HepG2 (cell line): ENCODE results near the gene ANKRD42. TPM values are rescaled to one million over a fixed set of nuclear protein-coding genes. Genes with fewer than 3 reads are reported as not detected.

Source experiments
- AFF4 ChIP-seq: sonication (generic); formaldehyde crosslinking; IDR thresholded peaks from 2 replicates; pipeline ENCODE4 v1.4.0; 2020; ENCODE audit warnings: missing genetic modification reagents
- ATF6 ChIP-seq: sonication (generic); formaldehyde crosslinking; conservative IDR thresholded peaks from 2 replicates; pipeline ENCODE4 v1.4.0; 2020; ENCODE audit warnings: missing genetic modification reagents
- FOSL2 ChIP-seq: sonication (generic); formaldehyde crosslinking; IDR thresholded peaks from 2 replicates; pipeline ENCODE4 v1.4.0; 2020; ENCODE audit warnings: missing genetic modification reagents
- MBD4 ChIP-seq: IDR thresholded peaks from 2 replicates; pipeline ENCODE4 v1.6.1; 2012; ENCODE audit warnings: low read length, inconsistent platforms, borderline replicate concordance
- TCF12 ChIP-seq, 2 experiments: fragments of 450-650 bp in 1 of 2; sonication (generic) in 1 of 2; formaldehyde crosslinking in 1 of 2; IDR thresholded peaks; 2 replicates each; pipeline versions ENCODE4 v1.6.1 to v1.8.0; 2017 to 2022; ENCODE audit warnings: antibody characterized with exemption in 1 of 2, mild to moderate bottlenecking in 1 of 2, missing genetic modification reagents in 1 of 2, moderate library complexity in 1 of 2
- TGIF2 ChIP-seq: IDR thresholded peaks from 2 replicates; pipeline ENCODE4 v1.6.1; 2016; ENCODE audit warnings: control low read depth, missing compliant biosample characterization
- ZNF318 ChIP-seq: sonication (generic); formaldehyde crosslinking; IDR thresholded peaks from 2 replicates; pipeline ENCODE4 v1.4.0; 2020; ENCODE audit warnings: mild to moderate bottlenecking, missing genetic modification reagents
- ZNF383 ChIP-seq: sonication (generic); formaldehyde crosslinking; IDR thresholded peaks from 2 replicates; pipeline ENCODE4 v1.4.0; 2020; ENCODE audit warnings: missing genetic modification reagents, mild to moderate bottlenecking, borderline replicate concordance
- ZNF451 ChIP-seq: sonication (generic); formaldehyde crosslinking; IDR thresholded peaks from 2 replicates; pipeline ENCODE4 v1.5.0; 2020; ENCODE audit warnings: mild to moderate bottlenecking, missing genetic modification reagents
- ZNF770 ChIP-seq: sonication (generic); formaldehyde crosslinking; IDR thresholded peaks from 2 replicates; pipeline ENCODE4 v1.5.0; 2020; ENCODE audit warnings: mild to moderate bottlenecking, missing genetic modification reagents
- polyA plus RNA-seq, 8 experiments: library from polyadenylated mRNA; depleted of rRNA in 3 of 8; stranded (reverse) in 7 of 8; unstranded in 1 of 8; fragments of >200 nt; fragmentation: Illumina TruSeq in 4 of 8; extraction: Trizol in 4 of 8; gene quantifications; 2 replicates each; pipeline versions ENCODE4 v1.2.1 to v1.2.3, GENCODE V29; 2011 to 2016; ENCODE audit warnings: low read depth in 4 of 8, missing spikeins in 1 of 8, mixed read lengths in 1 of 8; ENCODE audit not compliant: insufficient read depth in 1 of 8
- total RNA-seq, 5 experiments: library from RNA; depleted of rRNA; stranded (reverse); fragments of >200 nt; fragmentation: Illumina TruSeq; extraction: Trizol; gene quantifications; 2 replicates each; pipeline ENCODE4 v1.2.3, GENCODE V29; 2016; ENCODE audit warnings: low read depth in 1 of 5

Gene ANKRD42
- total and polyA plus RNA-seq, 2 of the 13 experiments (the other 11 are each of a cell fraction or from before 2014, with no cell fraction given): 2.2 to 3.7 TPM

GRCh38 chr11:83156144-83156995, 37.1 kb upstream of the ANKRD42 start (continued):
- no peak for TF ChIP-seq ZNF318 (CRISPR knock-in tag)
- no peak for TF ChIP-seq FOSL2 (CRISPR knock-in tag)
- peak; percentile 15; the same call in 1 of the 2 replicates for TF ChIP-seq TGIF2 (CRISPR knock-in tag)
- peak; percentile 27; the same call in 1 of the 2 replicates for TF ChIP-seq ZNF770 (CRISPR knock-in tag)
- no peak for TF ChIP-seq MBD4
- TF ChIP-seq AFF4 (CRISPR knock-in tag): 0 out of 2 replicates have a peak, but pooled peaks have one; percentile 6
- TF ChIP-seq ZNF383 (CRISPR knock-in tag): no peak
- no peak for TF ChIP-seq TCF12 (IDR thresholded peaks at IDR 0.05)
- TF ChIP-seq TCF12 (CRISPR knock-in tag; IDR thresholded peaks at IDR 0.05): no peak
- TF ChIP-seq ZNF451: no peak
- 0 out of 2 replicates have a peak, but pooled peaks have one; percentile 52 for TF ChIP-seq ATF6 (CRISPR knock-in tag)
